MM.1S (cell line): ENCODE results near the gene UACA.

ENCODE experiments used
- DNase-seq: peaks from one replicate; pipeline ENCODE4 v3.0.0-alpha.2; 2015
- H2AFZ ChIP-seq: fragments of 300-600 bp; sonication (generic); 2 replicates; pipeline ENCODE4 v1.6.0; 2016; ENCODE audit warnings: antibody characterized with exemption, low read length
- H3F3A ChIP-seq: fragments of 300-600 bp; sonication (generic); 2 replicates; pipeline ENCODE4 v1.6.1; 2016; ENCODE audit warnings: mild to moderate bottlenecking, antibody characterized with exemption, low read length, moderate library complexity, mixed read lengths; ENCODE audit not compliant: insufficient read depth
- H3K27ac ChIP-seq: fragments of 300-600 bp; sonication (generic); 2 replicates; pipeline ENCODE4 v1.5.1; 2016; ENCODE audit warnings: mild to moderate bottlenecking, low read length
- H3K27me3 ChIP-seq: fragments of 300-600 bp; sonication (generic); replicated peaks from 2 replicates; pipeline ENCODE4 v1.6.0; 2016; ENCODE audit warnings: low read length; ENCODE audit not compliant: insufficient read depth
- H3K36me3 ChIP-seq: fragments of 300-600 bp; sonication (generic); replicated peaks from 2 replicates; pipeline ENCODE4 v1.6.1; 2016; ENCODE audit warnings: mild to moderate bottlenecking, low read length, mixed read lengths; ENCODE audit not compliant: insufficient read depth
- H3K4me1 ChIP-seq: fragments of 300-600 bp; sonication (generic); 2 replicates; pipeline ENCODE4 v1.6.1; 2016; ENCODE audit warnings: low read length, mixed read lengths
- H3K4me2 ChIP-seq: fragments of 300-600 bp; sonication (generic); 2 replicates; pipeline ENCODE4 v1.6.0; 2016; ENCODE audit warnings: low read depth, low read length
- H3K4me3 ChIP-seq: fragments of 300-600 bp; sonication (generic); 2 replicates; pipeline ENCODE4 v1.5.1; 2016; ENCODE audit warnings: low read length, mixed read lengths
- H3K79me2 ChIP-seq: fragments of 300-600 bp; sonication (generic); 2 replicates; pipeline ENCODE4 v1.6.1; 2016; ENCODE audit warnings: mixed run types, low read length, mixed read lengths
- H3K9ac ChIP-seq: fragments of 300-600 bp; sonication (generic); 2 replicates; pipeline ENCODE4 v1.6.1; 2016; ENCODE audit warnings: low read length, mixed read lengths
- H3K9me2 ChIP-seq: fragments of 300-600 bp; sonication (generic); replicated peaks from 2 replicates; pipeline ENCODE4 v1.6.1; 2016; ENCODE audit warnings: mild to moderate bottlenecking, low read length, mixed read lengths; ENCODE audit not compliant: insufficient read depth
- H3K9me3 ChIP-seq: fragments of 300-600 bp; sonication (generic); replicated peaks from 2 replicates; pipeline ENCODE4 v1.6.1; 2016; ENCODE audit warnings: mild to moderate bottlenecking, low read length, mixed read lengths; ENCODE audit not compliant: insufficient read depth
- H4K20me1 ChIP-seq: fragments of 300-600 bp; sonication (generic); 2 replicates; pipeline ENCODE4 v1.6.1; 2016; ENCODE audit warnings: mild to moderate bottlenecking, low read length, moderate library complexity, mixed read lengths; ENCODE audit not compliant: insufficient read depth
- EZH2 ChIP-seq: fragments of 300-600 bp; sonication (generic); optimal IDR thresholded peaks from 2 replicates; pipeline ENCODE3; 2017; ENCODE audit warnings: low read depth, mild to moderate bottlenecking, antibody characterized with exemption, low read length, mixed read lengths
- EZH2phosphoT487 ChIP-seq: fragments of 300-600 bp; sonication (generic); IDR thresholded peaks from 2 replicates; pipeline ENCODE4 v1.6.1; 2018; ENCODE audit warnings: antibody characterized with exemption, low read length
- TF ChIP-seq, protein P1 (sequence below): fragments of 300-600 bp; sonication (generic); IDR thresholded peaks from 2 replicates; pipeline ENCODE4 v1.5.1; 2016; ENCODE audit warnings: antibody characterized with exemption, low read length, mixed read lengths

Gene UACA

DNA sequence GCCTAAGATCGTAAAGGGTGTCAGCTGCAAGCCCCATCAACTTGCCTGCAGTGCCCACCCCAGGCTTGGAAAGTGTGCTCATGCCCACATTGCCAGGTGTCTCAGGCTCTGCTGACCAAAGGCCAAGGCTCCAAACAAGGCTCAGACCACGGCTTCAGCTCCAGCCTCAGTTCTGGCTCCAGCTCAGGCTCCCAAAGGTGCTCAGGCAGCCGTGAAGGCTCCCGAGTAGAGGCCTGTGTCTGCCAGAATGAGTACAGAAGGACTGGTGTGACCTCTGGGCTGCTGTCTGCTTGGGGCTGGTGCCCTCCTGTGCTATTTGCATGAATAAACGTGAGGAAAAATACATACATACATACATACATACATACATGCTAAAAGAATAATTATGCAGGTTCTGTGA, 27.9 kb upstream of the UACA start:
- Histone ChIP-seq H3K9ac (no peak overlapping the region), H3K36me3 (no peaks in the 10 kb centered on the region), H3K9me2 (no peaks in the 10 kb centered on the region), H3K4me2 (no peak overlapping the region), H3K79me2 (no peaks in the 10 kb centered on the region), H3K27me3 (no peaks in the 10 kb centered on the region), H3K9me3 (no peaks in the 10 kb centered on the region), H3K4me1 (no peaks in the 10 kb centered on the region), H3K27ac (no peak overlapping the region), H3K4me3 (no peak overlapping the region), H2AFZ (no peak overlapping the region), H3F3A (no peaks in the 10 kb centered on the region), H4K20me1 (no peaks in the 10 kb centered on the region)
- TF ChIP-seq, protein P1, sequence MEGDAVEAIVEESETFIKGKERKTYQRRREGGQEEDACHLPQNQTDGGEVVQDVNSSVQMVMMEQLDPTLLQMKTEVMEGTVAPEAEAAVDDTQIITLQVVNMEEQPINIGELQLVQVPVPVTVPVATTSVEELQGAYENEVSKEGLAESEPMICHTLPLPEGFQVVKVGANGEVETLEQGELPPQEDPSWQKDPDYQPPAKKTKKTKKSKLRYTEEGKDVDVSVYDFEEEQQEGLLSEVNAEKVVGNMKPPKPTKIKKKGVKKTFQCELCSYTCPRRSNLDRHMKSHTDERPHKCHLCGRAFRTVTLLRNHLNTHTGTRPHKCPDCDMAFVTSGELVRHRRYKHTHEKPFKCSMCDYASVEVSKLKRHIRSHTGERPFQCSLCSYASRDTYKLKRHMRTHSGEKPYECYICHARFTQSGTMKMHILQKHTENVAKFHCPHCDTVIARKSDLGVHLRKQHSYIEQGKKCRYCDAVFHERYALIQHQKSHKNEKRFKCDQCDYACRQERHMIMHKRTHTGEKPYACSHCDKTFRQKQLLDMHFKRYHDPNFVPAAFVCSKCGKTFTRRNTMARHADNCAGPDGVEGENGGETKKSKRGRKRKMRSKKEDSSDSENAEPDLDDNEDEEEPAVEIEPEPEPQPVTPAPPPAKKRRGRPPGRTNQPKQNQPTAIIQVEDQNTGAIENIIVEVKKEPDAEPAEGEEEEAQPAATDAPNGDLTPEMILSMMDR: no peak
- TF ChIP-seq EZH2phosphoT487: no peak
- TF ChIP-seq EZH2: no peak
- DNase-seq: no peak

DNA sequence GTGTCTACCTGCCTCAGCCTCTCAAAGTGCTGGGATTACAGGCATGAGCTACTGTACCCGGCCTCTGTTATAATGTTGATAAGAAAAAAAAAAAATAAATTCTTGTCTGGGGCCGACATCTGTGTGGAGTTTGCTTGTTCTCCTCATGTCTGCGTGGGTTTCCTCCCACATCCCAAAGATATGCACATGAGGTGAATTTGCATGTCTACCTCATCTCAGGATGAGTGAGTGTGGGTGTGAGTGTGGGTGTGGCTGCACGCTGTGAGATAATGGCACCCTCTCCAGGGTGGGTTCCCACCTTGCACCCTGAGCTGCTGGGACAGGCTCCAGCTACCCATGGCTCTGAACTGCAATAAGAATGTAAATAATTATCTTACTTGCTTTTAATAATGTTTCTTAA, 25.9 kb upstream of the UACA start:
- no peak for DNase-seq
- no peak for TF ChIP-seq EZH2
- TF ChIP-seq EZH2phosphoT487: no peak
- TF ChIP-seq, protein P1: no peak
- H4K20me1 ChIP-seq: no peaks in the 10 kb centered on the region
- H3K9ac ChIP-seq: no peak overlapping the region
- H3K27ac ChIP-seq: no peak overlapping the region
- H3K79me2 ChIP-seq: no peaks in the 10 kb centered on the region
- no peaks in the 10 kb centered on the region for H3K27me3 ChIP-seq
- no peaks in the 10 kb centered on the region for H3K9me3 ChIP-seq
- H3K4me1 ChIP-seq: no peaks in the 10 kb centered on the region
- no peak overlapping the region for H2AFZ ChIP-seq
- no peak overlapping the region for H3K4me2 ChIP-seq
- H3K4me3 ChIP-seq: no peak overlapping the region
- no peaks in the 10 kb centered on the region for H3F3A ChIP-seq
- H3K9me2 ChIP-seq: no peaks in the 10 kb centered on the region
- no peaks in the 10 kb centered on the region for H3K36me3 ChIP-seq

DNA sequence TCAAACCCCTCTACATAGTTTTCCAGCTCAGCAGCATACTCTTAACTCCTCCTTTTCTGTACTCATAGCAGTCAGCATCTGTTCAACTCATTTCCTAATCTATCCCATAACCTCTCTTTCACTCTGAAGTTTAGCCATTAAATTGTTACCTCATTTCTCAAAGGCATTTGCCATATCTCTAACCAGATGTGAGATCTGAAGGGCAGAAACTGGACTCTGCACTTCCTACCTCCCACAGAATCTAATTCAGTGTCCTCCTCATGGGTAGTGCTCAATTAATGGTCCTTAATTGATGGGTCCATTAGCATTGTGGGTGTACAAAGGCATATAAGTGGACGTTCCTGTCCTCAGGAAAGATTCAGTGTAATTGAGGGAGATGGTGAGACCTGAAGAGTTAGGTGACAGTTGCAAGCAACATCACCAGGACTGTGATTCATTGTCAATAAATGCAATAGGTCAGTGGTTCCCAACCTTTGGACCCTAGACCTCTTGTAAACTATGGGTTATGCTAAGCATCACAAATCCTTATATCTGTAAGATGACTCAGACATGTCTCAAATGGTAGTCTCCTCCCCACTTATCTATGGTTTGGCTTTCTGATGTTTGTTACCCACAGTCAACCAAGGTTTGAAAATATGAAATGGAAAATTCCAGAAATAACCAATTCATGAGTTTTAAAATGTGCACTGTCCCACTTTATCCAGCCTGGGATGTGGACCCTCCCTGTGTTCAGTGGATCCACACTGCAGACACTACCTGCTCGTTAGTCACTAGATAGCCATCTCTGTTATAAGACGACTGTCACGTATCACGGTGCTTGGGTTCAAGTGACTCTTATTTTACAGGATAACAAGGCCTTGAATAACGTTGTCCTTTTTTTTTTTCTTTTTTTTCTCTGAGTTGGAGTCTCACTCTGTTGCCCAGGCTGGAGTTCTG, 25.0 kb upstream of the UACA start:
- DNase-seq: no peak
- H2AFZ ChIP-seq: no peak overlapping the region
- no peaks in the 10 kb centered on the region for H3F3A ChIP-seq

More for the DNA sequence above, 25.0 kb upstream of the UACA start:
- no peaks in the 10 kb centered on the region for H3K9me3 ChIP-seq
- H4K20me1 ChIP-seq: no peaks in the 10 kb centered on the region
- TF ChIP-seq EZH2phosphoT487: no peak
- TF ChIP-seq EZH2: no peak
- TF ChIP-seq, protein P1: no peak
- H3K27ac ChIP-seq: no peak overlapping the region
- no peak overlapping the region for H3K4me3 ChIP-seq
- H3K27me3 ChIP-seq: no peaks in the 10 kb centered on the region
- H3K9ac ChIP-seq: no peak overlapping the region
- no peaks in the 10 kb centered on the region for H3K79me2 ChIP-seq
- no peak overlapping the region for H3K4me2 ChIP-seq
- H3K4me1 ChIP-seq: no peaks in the 10 kb centered on the region
- H3K36me3 ChIP-seq: no peaks in the 10 kb centered on the region
- no peaks in the 10 kb centered on the region for H3K9me2 ChIP-seq
